GM23338 (cell line): ENCODE results near the gene SLC7A6. TPM values are rescaled to one million over a fixed set of nuclear protein-coding genes. Genes with fewer than 3 reads are reported as not detected.

Experiments used
- ATAC-seq: fragments of 200-7000 bp; cut with Tn5 transposase; 3 replicates; pipeline ENCODE4 v1.9.1; 2020
- DNase-seq: peaks from one replicate; pipeline ENCODE4 v3.0.0-alpha.2; 2015; ENCODE audit warnings: low spot score
- H2AFZ ChIP-seq: fragments of 200-600 bp; sonication (generic); 2 replicates; pipeline ENCODE4 v1.8.0; 2016; ENCODE audit warnings: antibody characterized with exemption, mild to moderate bottlenecking, moderate library complexity
- H3F3A ChIP-seq: fragments of 200-600 bp; sonication (generic); replicated peaks from 2 replicates; pipeline ENCODE4 v1.8.0; 2017; ENCODE audit warnings: antibody characterized with exemption, mixed run types, low read depth
- H3K27ac ChIP-seq: fragments of 200-600 bp; sonication (generic); 2 replicates; pipeline ENCODE4 v1.6.1; 2016; ENCODE audit warnings: low read depth
- H3K27me3 ChIP-seq: fragments of 200-600 bp; sonication (generic); 2 replicates; pipeline ENCODE4 v1.8.0; 2016; ENCODE audit warnings: mild to moderate bottlenecking, mixed run types, moderate library complexity; ENCODE audit not compliant: insufficient read depth
- H3K36me3 ChIP-seq: fragments of 200-600 bp; sonication (generic); 2 replicates; pipeline ENCODE4 v1.8.0; 2016; ENCODE audit warnings: mild to moderate bottlenecking; ENCODE audit not compliant: insufficient read depth
- H3K4me1 ChIP-seq: fragments of 200-600 bp; sonication (generic); 2 replicates; pipeline ENCODE4 v1.8.0; 2016; ENCODE audit warnings: mild to moderate bottlenecking, moderate library complexity; ENCODE audit not compliant: insufficient read depth
- H3K4me2 ChIP-seq: fragments of 200-600 bp; sonication (generic); 2 replicates; pipeline ENCODE4 v1.7.1; 2017; ENCODE audit warnings: mixed run types
- H3K4me3 ChIP-seq: fragments of 200-600 bp; sonication (generic); 2 replicates; pipeline ENCODE4 v1.6.1; 2016; ENCODE audit warnings: mixed run types
- H3K79me2 ChIP-seq: fragments of 200-600 bp; sonication (generic); replicated peaks from 2 replicates; pipeline ENCODE4 v1.8.0; 2017; ENCODE audit warnings: mild to moderate bottlenecking; ENCODE audit not compliant: insufficient read depth
- H3K9me2 ChIP-seq: fragments of 200-600 bp; sonication (generic); 2 replicates; pipeline ENCODE4 v1.8.0; 2017; ENCODE audit not compliant: insufficient read depth
- H4K20me1 ChIP-seq: fragments of 200-600 bp; sonication (generic); replicated peaks from 2 replicates; pipeline ENCODE4 v1.8.0; 2017; ENCODE audit warnings: mild to moderate bottlenecking; ENCODE audit not compliant: insufficient read depth
- H3K27ac Mint-ChIP-seq: 2 replicates; pipeline ENCODE4 v1.8.0; 2020; ENCODE audit warnings: inconsistent platforms, mild to moderate bottlenecking, moderate library complexity, mixed read lengths
- H3K27me3 Mint-ChIP-seq: 3 replicates; pipeline ENCODE4 v1.8.0; 2022; ENCODE audit warnings: low read depth, mild to moderate bottlenecking, moderate library complexity, mixed read lengths, inconsistent platforms; ENCODE audit not compliant: insufficient read depth, poor library complexity
- H3K36me3 Mint-ChIP-seq: 3 replicates; pipeline ENCODE4 v1.8.0; 2021; ENCODE audit warnings: low read depth, mild to moderate bottlenecking, inconsistent platforms, moderate library complexity, mixed read lengths
- H3K4me1 Mint-ChIP-seq: 3 replicates; pipeline ENCODE4 v1.8.0; 2020; ENCODE audit warnings: mild to moderate bottlenecking, inconsistent platforms, mixed read lengths
- H3K4me3 Mint-ChIP-seq: 3 replicates; pipeline ENCODE4 v1.8.0; 2021; ENCODE audit warnings: moderate library complexity, mild to moderate bottlenecking, inconsistent platforms, mixed read lengths
- H3K9me3 Mint-ChIP-seq: 3 replicates; pipeline ENCODE4 v1.8.0; 2020; ENCODE audit warnings: moderate library complexity, mild to moderate bottlenecking, inconsistent platforms, mixed read lengths
- CREB1 ChIP-seq: fragments of 250-450 bp; sonication (Bioruptor Pico); IDR thresholded peaks from 2 replicates; pipeline ENCODE4 v1.5.0; 2020; ENCODE audit warnings: low read depth, mild to moderate bottlenecking, moderate library complexity
- CTCF ChIP-seq, 2 experiments: fragments of 200-600 bp in 1 of 2; sonication (generic) in 1 of 2; conservative IDR thresholded peaks; 2 replicates each; pipeline versions ENCODE4 v1.5.1 to v1.6.1; 2016 to 2017; ENCODE audit warnings: antibody characterized with exemption in 2 of 2, low read depth in 2 of 2, mild to moderate bottlenecking in 2 of 2, moderate library complexity in 1 of 2
- ETS1 ChIP-seq: IDR thresholded peaks from 2 replicates; pipeline ENCODE4 v1.6.1; 2016; ENCODE audit warnings: antibody characterized with exemption
- EZH2 ChIP-seq: fragments of 200-600 bp; sonication (generic); IDR thresholded peaks from one replicate; pipeline ENCODE4 v1.8.0; 2017; ENCODE audit warnings: antibody characterized with exemption, mild to moderate bottlenecking, low read depth; ENCODE audit not compliant: unreplicated experiment
- EZH2phosphoT487 ChIP-seq: fragments of 200-600 bp; sonication (generic); IDR thresholded peaks from one replicate; pipeline ENCODE4 v1.8.1; 2018; ENCODE audit warnings: antibody characterized with exemption; ENCODE audit not compliant: unreplicated experiment
- JUNB ChIP-seq: IDR thresholded peaks from one replicate; pipeline ENCODE4 v1.6.1; 2016; ENCODE audit warnings: antibody characterized with exemption; ENCODE audit not compliant: unreplicated experiment
- NANOG ChIP-seq: IDR thresholded peaks from 2 replicates; pipeline ENCODE4 v1.6.1; 2016; ENCODE audit warnings: antibody characterized with exemption, borderline replicate concordance
- POLR2AphosphoS5 ChIP-seq: IDR thresholded peaks from 2 replicates; pipeline ENCODE4 v1.6.1; 2016; ENCODE audit warnings: antibody characterized with exemption, low read depth
- REST ChIP-seq: IDR thresholded peaks from one replicate; pipeline ENCODE4 v1.6.1; 2018; ENCODE audit warnings: antibody characterized with exemption; ENCODE audit not compliant: unreplicated experiment
- STAT1 ChIP-seq: IDR thresholded peaks from one replicate; pipeline ENCODE4 v1.6.1; 2016; ENCODE audit warnings: antibody characterized with exemption; ENCODE audit not compliant: unreplicated experiment
- ZNF114 ChIP-seq: fragments of 250-450 bp; sonication (Bioruptor Pico); IDR thresholded peaks from 2 replicates; pipeline ENCODE4 v1.5.0; 2020; ENCODE audit warnings: mild to moderate bottlenecking, moderate library complexity
- ZNF331 ChIP-seq: fragments of 250-450 bp; sonication (Bioruptor Pico); IDR thresholded peaks from 2 replicates; pipeline ENCODE4 v1.5.0; 2020; ENCODE audit warnings: low read depth, mild to moderate bottlenecking, moderate library complexity
- polyA plus RNA-seq: library from polyadenylated mRNA; unstranded; fragments of >200 nt; fragmentation: Nextera tagmentation; extraction: Ambion mirVana; gene quantifications from 2 replicates; pipeline ENCODE4 v1.2.1, GENCODE V29; 2016
- total RNA-seq: library from RNA; depleted of rRNA; stranded (reverse); fragments of >200 nt; shearing (Covaris generic); gene quantifications from 2 replicates; pipeline ENCODE4 v1.2.3, GENCODE V29; 2014
- TF ChIP-seq, protein P1 (sequence below): fragments of 250-450 bp; sonication (Bioruptor Pico); IDR thresholded peaks from 2 replicates; pipeline ENCODE4 v1.5.0; 2020; ENCODE audit warnings: mild to moderate bottlenecking, moderate library complexity

The SLC7A6 gene
- total and polyA plus RNA-seq, 2 experiments from 2014 or later = 16.6 to 30.9 TPM

- Histone ChIP-seq H3K9me2 (no peaks in the 10 kb centered on the region), H3K79me2 (no peaks in the 10 kb centered on the region), H4K20me1 (no peaks in the 10 kb centered on the region), H2AFZ (no peak overlapping the region), H3K36me3 (no peaks in the 10 kb centered on the region), H3K27ac (no peak overlapping the region), H3K4me1 (no peaks in the 10 kb centered on the region; the same call in 1 of the 2 replicates), H3K27me3 (peaks cover 9% of the 10 kb centered on the region; the same call in 1 of the 2 replicates), H3F3A (no peaks in the 10 kb centered on the region), H3K4me3 (no peak overlapping the region), H3K4me2 (no peak overlapping the region)
- peaks cover 27% of the 10 kb centered on the region for H3K27me3 Mint-ChIP-seq
- TF ChIP-seq ETS1 = no peak
- no peak for TF ChIP-seq CREB1 (CRISPR knock-in tag)
- TF ChIP-seq STAT1 = no peak
- TF ChIP-seq ZNF331 = no peak
- TF ChIP-seq JUNB = no peak
- TF ChIP-seq, protein P1, sequence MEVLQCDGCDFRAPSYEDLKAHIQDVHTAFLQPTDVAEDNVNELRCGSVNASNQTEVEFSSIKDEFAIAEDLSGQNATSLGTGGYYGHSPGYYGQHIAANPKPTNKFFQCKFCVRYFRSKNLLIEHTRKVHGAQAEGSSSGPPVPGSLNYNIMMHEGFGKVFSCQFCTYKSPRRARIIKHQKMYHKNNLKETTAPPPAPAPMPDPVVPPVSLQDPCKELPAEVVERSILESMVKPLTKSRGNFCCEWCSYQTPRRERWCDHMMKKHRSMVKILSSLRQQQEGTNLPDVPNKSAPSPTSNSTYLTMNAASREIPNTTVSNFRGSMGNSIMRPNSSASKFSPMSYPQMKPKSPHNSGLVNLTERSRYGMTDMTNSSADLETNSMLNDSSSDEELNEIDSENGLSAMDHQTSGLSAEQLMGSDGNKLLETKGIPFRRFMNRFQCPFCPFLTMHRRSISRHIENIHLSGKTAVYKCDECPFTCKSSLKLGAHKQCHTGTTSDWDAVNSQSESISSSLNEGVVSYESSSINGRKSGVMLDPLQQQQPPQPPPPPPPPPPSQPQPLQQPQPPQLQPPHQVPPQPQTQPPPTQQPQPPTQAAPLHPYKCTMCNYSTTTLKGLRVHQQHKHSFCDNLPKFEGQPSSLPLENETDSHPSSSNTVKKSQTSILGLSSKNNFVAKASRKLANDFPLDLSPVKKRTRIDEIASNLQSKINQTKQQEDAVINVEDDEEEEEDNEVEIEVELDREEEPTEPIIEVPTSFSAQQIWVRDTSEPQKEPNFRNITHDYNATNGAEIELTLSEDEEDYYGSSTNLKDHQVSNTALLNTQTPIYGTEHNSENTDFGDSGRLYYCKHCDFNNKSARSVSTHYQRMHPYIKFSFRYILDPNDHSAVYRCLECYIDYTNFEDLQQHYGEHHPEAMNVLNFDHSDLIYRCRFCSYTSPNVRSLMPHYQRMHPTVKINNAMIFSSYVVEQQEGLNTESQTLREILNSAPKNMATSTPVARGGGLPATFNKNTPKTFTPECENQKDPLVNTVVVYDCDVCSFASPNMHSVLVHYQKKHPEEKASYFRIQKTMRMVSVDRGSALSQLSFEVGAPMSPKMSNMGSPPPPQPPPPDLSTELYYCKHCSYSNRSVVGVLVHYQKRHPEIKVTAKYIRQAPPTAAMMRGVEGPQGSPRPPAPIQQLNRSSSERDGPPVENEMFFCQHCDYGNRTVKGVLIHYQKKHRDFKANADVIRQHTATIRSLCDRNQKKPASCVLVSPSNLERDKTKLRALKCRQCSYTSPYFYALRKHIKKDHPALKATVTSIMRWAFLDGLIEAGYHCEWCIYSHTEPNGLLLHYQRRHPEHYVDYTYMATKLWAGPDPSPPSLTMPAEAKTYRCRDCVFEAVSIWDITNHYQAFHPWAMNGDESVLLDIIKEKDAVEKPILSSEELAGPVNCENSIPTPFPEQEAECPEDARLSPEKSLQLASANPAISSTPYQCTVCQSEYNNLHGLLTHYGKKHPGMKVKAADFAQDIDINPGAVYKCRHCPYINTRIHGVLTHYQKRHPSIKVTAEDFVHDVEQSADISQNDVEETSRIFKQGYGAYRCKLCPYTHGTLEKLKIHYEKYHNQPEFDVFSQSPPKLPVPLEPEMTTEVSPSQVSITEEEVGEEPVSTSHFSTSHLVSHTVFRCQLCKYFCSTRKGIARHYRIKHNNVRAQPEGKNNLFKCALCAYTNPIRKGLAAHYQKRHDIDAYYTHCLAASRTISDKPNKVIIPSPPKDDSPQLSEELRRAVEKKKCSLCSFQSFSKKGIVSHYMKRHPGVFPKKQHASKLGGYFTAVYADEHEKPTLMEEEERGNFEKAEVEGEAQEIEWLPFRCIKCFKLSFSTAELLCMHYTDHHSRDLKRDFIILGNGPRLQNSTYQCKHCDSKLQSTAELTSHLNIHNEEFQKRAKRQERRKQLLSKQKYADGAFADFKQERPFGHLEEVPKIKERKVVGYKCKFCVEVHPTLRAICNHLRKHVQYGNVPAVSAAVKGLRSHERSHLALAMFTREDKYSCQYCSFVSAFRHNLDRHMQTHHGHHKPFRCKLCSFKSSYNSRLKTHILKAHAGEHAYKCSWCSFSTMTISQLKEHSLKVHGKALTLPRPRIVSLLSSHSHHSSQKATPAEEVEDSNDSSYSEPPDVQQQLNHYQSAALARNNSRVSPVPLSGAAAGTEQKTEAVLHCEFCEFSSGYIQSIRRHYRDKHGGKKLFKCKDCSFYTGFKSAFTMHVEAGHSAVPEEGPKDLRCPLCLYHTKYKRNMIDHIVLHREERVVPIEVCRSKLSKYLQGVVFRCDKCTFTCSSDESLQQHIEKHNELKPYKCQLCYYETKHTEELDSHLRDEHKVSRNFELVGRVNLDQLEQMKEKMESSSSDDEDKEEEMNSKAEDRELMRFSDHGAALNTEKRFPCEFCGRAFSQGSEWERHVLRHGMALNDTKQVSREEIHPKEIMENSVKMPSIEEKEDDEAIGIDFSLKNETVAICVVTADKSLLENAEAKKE = no peak
- no peak for TF ChIP-seq REST
- no peak for TF ChIP-seq ZNF114
- no peak for TF ChIP-seq POLR2AphosphoS5
- no peak for TF ChIP-seq EZH2
- no peak for TF ChIP-seq EZH2phosphoT487
- no peak for TF ChIP-seq CTCF (conservative IDR thresholded peaks at IDR 0.05; ENCODE audit: low read depth in 2 of 2)
- no peak for TF ChIP-seq NANOG
- DNase-seq (no peak), ATAC-seq (no peak)
- no peaks in the 10 kb centered on the region for H3K9me3 Mint-ChIP-seq
- no peak overlapping the region for H3K4me3 Mint-ChIP-seq
- peaks cover 2% of the 10 kb centered on the region; the same call in 1 of the 3 replicates for H3K36me3 Mint-ChIP-seq
- H3K27ac Mint-ChIP-seq = no peak overlapping the region
- H3K4me1 Mint-ChIP-seq = 0 out of 3 replicates have a peak, but pooled peaks cover 4% of the 10 kb centered on the region
Observed at GRCh38 chr16:68247400-68247799, 16.9 kb upstream of the SLC7A6 start.
